Stimulated activated CD4-positive, alpha-beta T cell treated with anti-CD3 and anti-CD28 coated beads, Interleukin-15, amount 100 ng/mL, for 24 hours (primary cell): ENCODE data around the gene IRS2.

ENCODE experiments used
- DNase-seq: peaks from one replicate; pipeline ENCODE4 v3.0.0-alpha.2; 2020

The IRS2 gene

DNA sequence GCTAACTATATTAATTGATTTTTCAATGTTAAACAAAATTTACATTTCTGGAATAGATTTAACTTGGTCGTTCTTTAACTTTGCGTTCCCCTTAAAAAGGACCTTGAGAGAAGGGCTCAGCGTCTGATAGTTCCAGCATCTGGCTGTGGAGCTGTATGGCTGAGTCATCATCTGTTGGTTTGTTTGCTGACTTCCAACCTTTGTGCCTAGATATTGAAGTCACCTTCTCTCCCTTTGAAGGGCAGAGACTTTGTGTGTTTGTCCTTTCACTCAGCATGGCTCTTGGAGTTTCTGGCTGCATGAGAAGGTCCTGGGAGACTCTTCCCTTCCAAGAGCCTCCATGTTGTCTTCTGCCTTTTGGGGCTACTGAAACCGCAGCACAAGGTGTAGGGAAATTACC, 16.6 kb upstream of the IRS2 start:
- DNase-seq: no peak

DNA sequence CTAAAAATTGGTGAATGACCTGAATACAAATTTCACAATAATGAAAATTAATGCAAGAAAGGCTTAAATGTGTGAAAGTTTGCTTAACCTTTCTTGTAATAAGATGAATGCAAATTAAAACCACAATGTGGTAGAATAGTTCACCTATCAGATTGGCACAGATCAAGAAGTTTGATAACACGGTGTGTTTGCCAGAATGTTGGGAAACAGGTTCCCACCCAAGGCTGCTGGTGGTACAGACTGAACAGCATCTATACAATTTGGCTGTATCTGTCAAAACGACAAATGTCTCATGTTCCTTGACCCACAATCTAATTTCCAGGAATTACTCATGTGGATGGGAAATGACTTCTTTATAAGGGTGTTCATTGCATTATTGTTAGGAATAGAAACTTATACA, 8.6 kb upstream of the IRS2 start:
- no peak for DNase-seq

DNA sequence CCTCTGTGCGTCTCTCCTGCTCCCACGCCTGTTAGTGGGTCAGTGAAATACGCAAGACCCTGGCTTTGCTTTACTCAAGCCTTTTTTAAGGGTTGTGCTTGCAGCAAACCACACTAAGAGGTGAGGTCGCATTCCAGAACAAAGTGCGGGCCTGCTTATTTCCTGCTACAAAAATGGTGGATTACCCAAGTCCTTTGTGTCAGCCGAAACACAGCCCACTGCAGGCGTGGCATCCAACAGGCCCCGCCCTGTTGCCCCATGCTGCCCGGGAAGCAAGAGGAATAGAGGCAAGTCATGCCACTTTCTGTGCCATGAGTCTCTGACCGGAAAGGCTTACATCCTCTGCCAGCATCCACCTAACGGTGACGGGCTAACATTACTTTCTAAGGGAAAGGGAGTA, 7.7 kb upstream of the IRS2 start:
- DNase-seq: no peak

DNA sequence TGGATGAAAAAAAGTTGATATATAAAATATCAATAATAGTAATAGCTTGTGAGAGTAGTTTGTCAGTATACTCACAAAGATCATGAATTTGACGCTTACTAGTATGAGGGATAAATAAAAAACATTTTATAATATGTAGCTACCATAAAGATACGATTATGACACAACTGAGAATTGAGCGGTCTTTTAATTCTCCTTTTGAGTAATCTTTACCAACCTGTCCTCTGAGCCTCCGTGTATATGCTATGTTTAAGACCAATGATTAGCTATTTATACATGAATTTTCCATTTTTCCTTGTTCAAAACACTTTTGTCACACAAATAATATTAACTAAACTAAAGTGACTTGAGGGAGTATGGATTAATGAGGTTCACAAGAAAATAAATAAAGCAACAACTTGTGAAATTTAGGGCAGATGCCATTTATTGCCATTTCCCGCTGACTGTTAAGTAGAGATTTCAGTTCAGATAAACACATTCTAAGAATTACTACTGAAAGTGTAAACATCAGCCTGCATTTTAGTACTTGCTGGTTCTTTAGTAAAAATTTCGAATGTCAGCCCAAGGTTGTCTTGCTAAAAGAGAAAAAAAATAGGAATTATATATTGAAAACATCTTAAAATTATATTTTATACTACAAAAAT, 6.2 kb upstream of the IRS2 start:
- DNase-seq: no peak

DNA sequence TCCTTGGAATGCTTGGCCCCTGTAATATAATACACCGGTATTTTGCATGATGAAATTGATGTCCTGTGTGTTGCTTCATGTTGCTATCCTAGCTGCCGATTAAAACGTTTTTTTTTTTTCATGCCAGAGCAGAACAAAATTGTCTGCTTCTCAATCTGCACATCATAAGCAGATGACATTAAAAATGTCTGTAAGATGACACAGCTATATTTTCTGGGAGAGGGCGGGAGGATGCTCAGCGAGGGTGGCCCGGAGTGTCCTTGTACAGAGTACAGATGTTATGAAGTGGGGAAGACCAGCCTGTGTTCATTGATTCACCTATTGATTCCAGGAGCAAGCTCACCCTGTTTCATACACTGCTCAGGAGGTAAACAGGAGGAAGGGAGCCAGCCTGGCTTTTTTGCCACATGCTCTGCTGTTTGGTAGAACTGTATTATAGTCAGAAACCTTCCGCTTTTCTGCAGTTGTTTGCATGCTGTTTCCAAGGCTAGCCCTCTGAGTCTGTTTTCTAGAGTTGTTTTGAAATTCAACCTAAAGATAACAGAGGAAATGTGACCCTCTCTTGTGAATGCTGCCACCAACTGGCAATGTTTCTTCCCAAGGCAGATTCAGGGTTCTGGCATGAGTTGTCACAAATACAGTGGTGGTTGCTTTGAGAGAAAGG, 4.7 kb upstream of the IRS2 start:
- DNase-seq: no peak

DNA sequence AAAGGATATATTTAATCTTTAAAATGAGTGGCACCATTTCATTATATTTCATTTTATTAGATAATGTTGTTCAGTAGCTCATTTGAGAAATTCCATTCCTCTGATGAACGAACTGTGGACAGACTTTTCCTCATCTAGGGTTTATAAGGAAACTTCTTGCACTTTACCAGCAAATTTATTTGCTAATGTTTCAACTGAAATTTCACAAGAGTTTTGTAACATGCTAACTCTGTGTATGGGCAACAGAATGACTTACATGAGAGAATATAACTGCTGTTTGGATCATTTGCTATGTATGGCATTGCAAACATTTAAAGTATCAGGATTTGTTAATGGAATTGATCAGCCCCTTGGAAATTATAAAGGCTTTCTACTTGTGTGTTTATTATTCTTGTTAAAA, 3.7 kb upstream of the IRS2 start:
- no peak for DNase-seq

DNA sequence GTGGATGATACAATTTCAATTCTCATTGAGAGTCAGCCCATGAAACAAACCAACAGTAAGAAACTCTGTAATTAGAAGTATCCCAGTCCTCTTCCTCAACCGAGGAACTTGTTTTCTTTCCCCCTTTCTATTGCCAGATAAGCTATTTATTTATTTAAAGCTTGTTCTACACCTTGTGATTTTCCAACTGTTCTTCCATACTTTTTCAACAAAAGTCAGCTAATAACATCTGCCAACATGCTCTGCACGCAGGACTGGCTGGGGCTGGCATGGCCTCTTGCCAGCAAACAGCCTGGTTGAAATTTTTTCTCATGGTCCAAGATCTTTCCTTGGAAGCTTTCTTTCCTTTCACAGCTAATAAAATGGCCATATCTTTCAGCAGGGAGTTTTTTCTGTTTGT, 2.9 kb upstream of the IRS2 start:
- no peak for DNase-seq

DNA sequence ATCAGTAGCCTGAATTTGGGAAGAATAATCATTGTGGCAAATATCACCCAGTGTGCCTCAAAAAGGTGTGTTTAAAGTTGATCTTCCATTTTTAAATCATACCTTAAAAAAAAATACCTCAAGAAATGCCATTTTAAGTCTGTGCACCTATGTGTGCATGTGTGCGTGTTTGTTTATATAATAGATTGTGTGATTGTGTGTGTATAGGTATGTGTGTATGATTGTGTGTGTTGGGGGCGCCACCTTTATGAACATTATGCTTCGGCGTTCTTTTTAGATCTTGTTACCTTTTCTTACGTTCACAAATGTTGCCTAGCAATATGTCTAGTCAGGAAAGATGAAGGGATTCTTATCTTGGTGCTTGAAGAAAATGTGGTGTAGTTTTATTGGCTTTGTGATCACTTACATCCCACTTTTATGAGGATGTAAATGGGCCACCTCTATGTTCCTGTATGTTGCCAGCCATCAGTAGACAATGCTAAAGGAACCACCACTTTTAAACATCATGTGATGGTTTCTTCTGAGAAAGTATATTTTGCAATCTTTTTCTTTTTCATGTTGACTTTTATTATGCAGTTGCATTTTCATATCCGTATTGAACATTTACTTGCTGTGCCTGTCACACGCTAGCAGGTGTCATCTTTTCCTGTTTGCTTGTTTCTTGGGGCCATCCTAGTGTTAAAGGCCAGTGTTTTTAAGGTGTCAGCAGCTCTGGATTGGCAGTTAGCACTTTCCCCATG, 2.2 kb upstream of the IRS2 start:
- DNase-seq: no peak

DNA sequence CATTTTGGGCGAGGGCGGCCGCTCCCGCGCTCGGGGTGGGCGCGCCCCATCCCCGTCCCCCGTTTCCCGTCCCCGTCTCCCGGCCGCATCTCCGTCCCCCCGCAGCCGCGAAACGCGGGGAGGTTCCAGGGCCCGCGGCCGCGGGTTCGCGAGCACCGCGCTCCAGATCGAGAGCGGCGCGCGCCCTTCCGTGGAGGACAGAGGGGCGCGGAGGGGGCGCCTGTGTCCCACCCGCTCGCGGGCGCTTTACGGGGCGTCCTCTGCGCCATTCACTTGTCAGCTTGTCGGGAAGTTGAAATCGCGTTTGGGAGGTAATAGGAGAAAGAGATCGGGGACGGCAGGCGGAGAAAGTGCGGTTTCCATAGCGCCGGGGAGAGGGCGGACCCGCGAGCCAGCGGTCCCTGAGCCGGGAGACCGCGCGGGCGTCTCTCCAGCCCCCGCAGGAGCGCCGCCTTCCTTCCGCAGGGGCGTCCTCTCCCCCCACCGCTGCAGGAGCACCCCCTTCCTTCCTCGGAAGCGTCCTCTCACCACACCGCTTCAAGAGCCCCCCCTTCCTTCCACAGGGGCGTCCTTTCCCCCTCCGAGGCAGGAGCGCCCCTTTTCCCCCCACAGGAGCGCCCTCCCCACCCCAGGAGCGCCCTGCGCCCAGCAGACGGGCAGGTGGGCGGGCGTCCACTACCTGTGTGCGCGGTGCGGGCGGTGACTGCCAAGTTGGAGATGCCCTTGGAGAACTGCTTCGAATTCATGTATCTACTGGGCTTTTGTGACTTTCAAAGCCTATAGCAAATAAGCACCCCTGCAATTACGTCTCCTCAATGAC, 962 bp upstream of the IRS2 start:
- DNase-seq: peak; percentile 45

DNA sequence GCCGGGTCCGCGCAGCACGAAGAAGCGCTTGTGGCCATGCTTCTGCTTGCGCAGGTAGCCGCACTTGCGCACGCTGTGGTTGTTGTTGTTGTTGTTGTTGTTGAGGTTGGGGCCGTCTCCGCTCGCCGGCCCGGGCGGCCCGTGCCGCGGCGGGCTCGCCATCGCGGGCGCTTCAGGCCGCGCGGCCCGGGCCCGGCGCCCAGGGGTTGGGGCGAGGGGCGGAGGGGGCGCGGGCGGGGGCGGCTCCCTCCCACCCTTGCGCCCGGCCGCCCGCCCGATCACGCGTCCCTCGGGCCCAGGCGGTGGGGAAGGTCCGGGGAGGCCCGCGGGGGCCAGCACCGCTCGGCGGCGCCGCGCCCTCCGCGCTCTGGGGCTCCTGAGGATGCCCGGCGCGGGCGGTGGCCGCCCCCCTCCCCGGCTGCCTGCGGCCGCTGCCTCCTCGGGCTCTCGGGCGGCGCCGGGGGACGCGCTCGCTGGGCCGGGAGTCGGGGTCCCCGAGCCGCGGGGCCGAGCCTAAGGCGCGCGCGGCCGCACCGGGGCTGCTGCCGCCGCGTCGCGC, 412 bp downstream of the IRS2 start:
- peak; percentile 23 for DNase-seq

DNA sequence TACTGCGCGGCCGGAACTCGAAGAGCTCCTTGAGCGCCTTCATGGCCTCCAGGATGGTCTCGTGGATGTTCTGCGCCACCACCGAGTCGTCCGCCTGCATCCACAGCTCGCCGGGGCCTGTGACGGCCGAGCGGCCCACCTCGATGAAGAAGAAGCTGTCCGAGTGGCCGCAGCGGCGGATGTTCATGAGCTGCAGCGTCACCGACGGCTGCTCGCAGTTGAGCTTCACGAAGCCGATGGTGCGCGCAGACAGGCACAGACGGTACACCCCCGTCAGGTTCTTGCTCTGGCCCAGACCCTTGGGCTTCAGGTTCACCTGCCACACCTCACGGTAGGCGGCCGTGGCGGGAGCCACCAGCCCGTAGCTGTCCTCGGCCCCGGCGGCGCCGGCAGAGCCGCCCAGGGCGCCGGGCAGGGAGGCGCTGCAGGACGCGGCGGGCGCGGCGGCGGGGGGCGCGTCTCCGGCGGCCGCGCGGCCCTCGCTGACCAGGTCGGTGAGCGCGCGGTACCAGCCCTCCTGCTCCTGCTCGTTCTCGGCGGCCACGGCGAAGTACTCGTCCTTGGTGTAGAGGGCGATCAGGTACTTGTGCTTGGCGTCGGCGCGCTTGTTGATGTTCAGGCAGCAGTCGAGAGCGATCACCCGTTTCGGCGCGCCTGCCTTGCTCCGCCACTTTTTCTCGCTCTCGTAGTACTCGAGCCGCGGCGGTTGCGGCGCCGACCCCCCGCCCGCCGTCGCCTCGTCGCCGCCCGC, 1.1 kb downstream of the IRS2 start:
- peak; percentile 55 for DNase-seq

DNA sequence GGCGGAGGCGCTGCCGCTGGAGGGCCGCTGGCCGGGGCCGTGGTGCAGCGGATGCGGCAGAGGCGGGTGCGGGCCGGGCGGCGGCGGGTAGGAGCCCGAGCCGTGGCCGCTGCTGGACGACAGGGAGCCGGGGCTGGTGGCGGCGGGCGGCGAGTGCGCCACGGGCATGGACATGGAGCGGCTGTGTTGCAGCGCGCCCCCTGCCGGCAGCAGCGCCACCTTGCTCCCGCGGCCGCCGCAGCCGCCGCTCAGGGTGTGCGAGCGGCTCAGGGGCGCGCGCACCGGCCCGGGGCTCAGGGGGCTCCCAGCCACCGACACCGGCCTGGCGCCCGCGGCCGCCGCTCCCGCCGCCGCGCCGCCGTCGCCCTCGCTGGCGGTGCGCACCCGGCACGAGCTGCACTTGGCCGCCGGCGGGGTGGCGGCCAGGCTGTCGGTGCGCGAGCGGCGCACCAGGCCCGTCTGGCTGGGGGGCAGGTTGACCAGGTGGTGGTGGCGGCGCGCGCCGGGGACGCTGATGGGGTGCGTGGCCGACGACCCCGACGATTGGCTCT, 1.7 kb downstream of the IRS2 start:
- peak; percentile 76 for DNase-seq

DNA sequence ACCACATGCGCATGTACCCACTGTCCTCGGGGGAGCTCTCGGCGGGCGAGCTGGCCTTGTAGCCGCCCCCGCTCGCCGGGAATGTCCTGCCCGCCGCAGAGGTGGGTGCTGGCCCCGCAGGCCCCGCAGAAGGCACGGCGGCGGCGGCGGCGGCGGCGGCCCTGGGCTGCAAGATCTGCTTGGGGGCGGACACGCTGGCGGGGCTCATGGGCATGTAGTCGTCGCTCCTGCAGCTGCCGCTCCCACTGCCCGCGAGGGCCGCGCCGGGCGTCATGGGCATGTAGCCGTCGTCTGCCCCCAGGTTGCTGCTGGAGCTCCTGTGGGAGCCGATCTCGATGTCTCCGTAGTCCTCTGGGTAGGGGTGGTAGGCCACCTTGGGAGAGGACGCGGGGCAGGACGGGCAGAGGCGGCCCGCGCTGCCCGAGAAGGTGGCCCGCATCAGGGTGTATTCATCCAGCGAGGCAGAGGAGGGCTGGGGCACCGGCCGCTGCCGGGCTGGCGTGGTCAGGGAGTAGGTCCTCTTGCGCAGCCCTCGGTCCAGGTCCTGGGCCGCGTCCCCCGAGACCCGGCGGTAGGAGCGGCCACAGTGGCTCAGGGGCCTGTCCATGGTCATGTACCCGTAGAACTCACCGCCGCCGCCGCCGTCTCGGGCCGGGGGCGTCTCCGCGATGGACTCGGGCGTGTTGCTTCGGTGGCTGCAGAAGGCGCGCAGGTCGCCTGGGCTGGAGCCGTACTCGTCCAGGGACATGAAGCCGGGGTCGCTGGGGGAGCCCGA, 2.4 kb downstream of the IRS2 start:
- no peak for DNase-seq

DNA sequence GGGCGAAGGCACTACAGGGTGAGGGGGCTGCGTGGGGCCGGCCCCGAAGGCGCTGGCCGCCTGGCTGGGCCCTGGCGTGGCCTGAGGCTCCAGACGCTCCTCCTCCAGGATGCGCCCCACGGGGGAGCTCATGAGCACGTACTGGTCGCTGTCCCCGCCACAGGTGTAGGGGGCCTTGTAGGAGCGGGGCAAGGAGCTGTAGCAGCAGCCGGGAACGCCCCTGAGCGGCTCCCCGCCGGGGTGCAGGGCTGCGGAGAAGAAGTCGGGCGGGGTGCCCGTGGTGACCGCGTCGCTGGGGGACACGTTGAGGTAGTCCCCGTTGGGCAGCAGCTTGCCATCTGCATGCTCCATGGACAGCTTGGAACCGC, 3.0 kb downstream of the IRS2 start:
- no peak for DNase-seq

DNA sequence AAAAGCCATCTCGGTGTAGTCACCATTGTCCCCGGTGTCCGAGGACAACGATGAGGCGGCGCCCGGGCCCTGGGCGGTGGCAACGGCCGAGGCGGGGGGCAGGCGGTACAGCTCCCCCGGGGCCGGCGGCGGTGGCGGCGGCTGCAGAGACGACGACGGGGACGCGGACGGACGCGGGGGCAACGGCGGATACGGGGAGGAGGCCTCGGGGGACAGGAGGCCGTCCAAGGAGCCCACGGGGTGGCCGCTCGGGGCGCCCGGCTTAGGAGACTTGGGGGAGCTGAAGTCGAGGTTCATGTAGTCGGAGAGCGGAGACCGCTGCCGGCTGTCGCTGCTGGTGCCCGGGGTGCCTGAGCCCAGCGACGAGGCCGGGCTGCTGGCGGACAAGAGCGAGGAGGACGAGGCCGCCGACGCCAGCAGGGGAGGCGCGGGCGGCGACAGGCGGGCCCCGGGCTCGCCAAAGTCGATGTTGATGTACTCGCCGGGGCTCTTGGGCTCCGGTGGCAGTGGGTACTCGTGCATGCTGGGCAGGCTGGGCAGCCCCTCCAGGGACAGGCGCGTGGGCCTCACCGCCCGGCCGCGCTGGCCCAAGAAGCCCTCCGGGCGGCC, 3.5 kb downstream of the IRS2 start:
- no peak for DNase-seq

DNA sequence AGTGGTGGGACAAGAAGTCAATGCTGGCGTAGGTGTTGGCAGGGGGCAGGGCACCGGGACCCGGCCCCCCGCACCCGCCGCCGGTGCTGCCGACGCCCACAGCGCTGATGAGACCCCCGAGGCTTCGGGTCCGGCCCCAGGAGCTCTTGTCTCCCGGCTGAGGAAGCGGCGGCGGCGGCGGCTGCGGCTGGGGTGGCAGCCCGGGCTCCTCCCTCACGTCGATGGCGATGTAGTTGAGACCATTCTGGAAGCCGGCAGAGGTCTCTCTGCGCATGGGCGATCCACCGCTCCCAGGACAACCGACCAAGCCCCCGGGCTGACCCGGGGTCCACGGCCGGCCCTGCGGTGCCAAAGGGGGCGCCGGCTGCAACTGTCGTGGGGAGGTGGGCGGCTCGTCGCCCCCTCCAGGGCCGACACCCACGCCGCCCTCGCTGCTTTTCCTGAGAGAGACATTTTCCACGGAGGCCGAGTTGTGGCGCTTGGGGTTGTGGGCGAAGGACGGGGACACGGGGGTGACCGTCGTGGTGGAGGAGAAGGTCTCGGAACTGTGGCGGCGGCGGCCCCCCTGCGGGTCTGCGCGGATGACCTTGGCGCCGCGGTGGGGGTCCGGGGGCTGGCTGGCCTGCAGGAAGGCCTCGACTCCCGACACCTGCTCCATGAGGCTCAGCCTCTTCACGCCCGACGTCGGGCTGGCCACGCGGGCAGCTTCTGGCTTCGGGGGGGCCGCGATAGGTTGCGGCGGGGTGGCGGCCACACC, 4.1 kb downstream of the IRS2 start:
- no peak for DNase-seq

DNA sequence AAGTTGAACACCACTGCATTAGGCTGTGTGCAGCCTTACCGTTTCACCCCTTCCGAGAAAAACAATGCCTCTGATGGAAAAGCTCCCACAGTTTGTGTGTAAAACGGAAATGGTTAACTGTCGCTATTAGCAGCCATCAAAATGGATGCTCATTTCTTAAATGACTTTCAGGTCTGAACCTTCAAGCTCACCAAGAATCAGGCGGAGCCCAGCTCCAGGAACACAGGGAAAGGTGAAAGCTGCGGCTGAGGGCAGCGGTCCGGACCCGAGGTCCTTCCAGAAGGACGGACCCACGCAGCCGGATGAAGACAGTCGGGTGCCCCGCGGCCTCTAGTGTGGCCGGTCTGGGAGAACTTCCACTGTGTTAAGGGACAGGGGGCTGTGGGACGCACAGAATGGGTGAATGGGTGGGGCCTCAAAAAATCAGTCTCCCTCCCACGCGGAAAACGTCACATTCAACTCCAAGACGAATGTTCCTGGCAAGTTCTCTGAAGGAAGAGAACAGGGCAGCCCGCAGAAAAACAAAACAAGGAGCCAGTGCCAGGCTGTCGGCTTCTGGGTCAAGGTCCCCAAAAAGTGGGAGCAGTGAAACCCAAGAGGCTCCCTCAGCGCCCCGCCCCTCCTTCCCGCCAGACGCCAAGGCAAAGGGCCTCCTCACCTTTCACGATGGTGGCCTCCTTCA, 4.9 kb downstream of the IRS2 start:
- DNase-seq: no peak

DNA sequence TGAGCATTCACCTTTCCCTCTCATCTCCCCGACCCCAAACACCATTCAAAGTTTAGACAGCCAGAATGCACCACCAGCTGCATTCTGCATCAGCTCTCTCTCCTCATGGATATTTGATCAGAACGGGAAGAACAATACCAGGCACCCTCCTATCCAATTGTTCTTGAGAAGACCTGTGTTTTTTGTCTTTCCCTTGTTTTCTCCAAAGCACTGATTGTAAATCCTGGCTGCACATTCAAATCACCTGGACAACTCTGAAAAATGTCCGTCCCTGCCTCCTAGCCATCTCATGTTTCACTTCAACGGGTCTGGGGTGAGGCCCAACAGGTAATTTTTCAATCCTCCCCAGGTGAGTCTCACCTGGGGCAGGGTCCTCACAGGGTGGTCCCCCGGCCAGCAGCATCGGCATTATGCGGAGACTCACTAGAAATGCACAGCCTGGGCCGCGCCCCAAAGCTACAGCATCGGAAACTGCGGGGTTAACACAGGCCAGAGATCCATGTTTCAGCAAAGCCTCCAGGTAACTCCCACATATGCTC, 5.5 kb downstream of the IRS2 start:
- DNase-seq: no peak

DNA sequence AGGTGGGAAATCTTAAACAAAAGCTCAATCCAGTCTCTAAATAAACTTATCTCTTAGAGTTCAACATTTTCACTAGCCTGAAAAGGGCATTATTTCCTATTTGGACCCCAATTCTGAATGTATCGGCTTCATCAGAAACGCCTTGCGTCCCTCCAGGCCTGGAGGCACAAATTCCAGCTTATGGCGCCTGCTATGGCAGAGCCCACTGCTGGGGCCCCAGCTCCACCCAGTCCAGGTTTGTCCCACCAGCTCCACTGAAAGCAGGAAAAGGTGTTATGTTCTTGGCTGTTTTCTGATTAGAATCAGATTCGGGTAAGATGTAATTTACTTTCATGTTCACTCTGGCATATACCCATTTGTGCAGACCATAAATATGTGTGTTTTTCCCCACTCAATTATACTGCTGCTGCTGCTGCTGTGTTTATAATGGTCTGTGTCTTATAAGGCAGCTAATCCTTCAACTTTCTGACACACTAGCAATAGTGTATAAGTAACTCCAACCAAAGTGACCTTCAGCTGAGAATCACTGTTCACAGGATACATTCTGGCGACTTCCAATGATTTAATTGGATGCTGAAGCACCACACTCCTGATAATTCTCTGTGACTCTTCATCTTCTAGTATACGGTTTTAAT, 6.4 kb downstream of the IRS2 start:
- DNase-seq: no peak
